Ovary (tissue), 9 donors: Measurements from ENCODE around the gene ILF2. TPM values are rescaled to one million over a fixed set of nuclear protein-coding genes. Genes with fewer than 3 reads are reported as not detected.
"Not testable (repeated sequence)": the region's sequence is repeated elsewhere in the genome, so short reads cannot be mapped to it uniquely, and the experiment has no call there.

Source experiments
- DNase-seq, 5 donors: peaks; one replicate each; pipeline ENCODE4 v3.0.0-alpha.2; 2019 to 2020
- H3K27ac ChIP-seq, 2 donors: fragments of 200-600 bp; one replicate each; pipeline versions ENCODE4 v1.5.1 to v1.8.0; 2019 to 2022
- H3K27me3 ChIP-seq: fragments of 200-600 bp; one replicate; pipeline ENCODE4 v1.8.0; 2022
- H3K36me3 ChIP-seq: fragments of 200-600 bp; sonication (generic); one replicate; pipeline ENCODE4 v1.5.1; 2019
- H3K4me1 ChIP-seq: one replicate; pipeline ENCODE4 v1.8.1; 2013; ENCODE audit warnings: mild to moderate bottlenecking, moderate library complexity; ENCODE audit not compliant: insufficient read depth
- H3K4me3 ChIP-seq: fragments of 200-600 bp; sonication (generic); one replicate; pipeline ENCODE4 v1.5.1; 2017
- H3K9me3 ChIP-seq, 2 donors: fragments of 200-600 bp in 1 of 2; sonication (generic) in 1 of 2; one replicate each; pipeline versions ENCODE4 v1.5.1 to v1.8.1; 2013 to 2019; ENCODE audit warnings: mild to moderate bottlenecking in 1 of 2, moderate library complexity in 1 of 2
- CTCF ChIP-seq, 3 donors: fragments of 450-650 bp in 2 of 3; fragments of 200-600 bp in 1 of 3; IDR thresholded peaks; one replicate each; pipeline versions ENCODE4 v1.5.1 to v1.8.0; 2016 to 2022; ENCODE audit warnings: antibody characterized with exemption in 3 of 3, mild to moderate bottlenecking in 1 of 3
- EP300 ChIP-seq: sonication (generic); formaldehyde crosslinking; IDR thresholded peaks from one replicate; pipeline ENCODE4 v1.6.1; 2017; ENCODE audit warnings: antibody characterized with exemption
- POLR2A ChIP-seq: fragments of 450-650 bp; IDR thresholded peaks from one replicate; pipeline ENCODE4 v1.6.1; 2017; ENCODE audit warnings: antibody characterized with exemption, mild to moderate bottlenecking, moderate library complexity
- WGBS, 3 donors: extraction: QIAGEN DNeasy Blood & Tissue Kit in 1 of 3; methylation state at CpG; one replicate each; pipeline versions ENCODE4 v1.1.5 to v1.1.7; 2013 to 2017; 5-methylcytosine and 5-hydroxymethylcytosine counted together
- intact Hi-C, 4 donors: fragments of 100-400 bp; cut with DNase I; formaldehyde crosslinking; loops; one replicate each; pipeline versions ENCODE4 v1.11.0 to v1.15.1; 2022 to 2023
- polyA plus RNA-seq, 2 donors: library from polyadenylated mRNA; stranded (reverse); fragments of 200-250 nt in 1 of 2; fragments of 350-450 nt in 1 of 2; fragmentation: Illumina TruSeq in 1 of 2; extraction: RNeasy Lipid Tissue Mini Kit (QIAGEN cat#74804) in 1 of 2; gene quantifications; one replicate each; pipeline ENCODE4 v1.2.3, GENCODE V29; 2013 to 2014
- total RNA-seq, 7 donors: library from RNA; depleted of rRNA in 2 of 7; stranded (reverse); fragments of >200 nt in 2 of 7; fragmentation: NEBNext Ultra II Directional in 3 of 7; extraction: Animal tissue kit (Norgen Biotek cat#: 25700) in 3 of 7; gene quantifications; one replicate each; pipeline versions ENCODE4 v1.1.0 to v1.2.4, GENCODE V29; 2016 to 2023
- donor health status: DM: no; HTN: no; CAD: no; lungs with moderate emphysema.
- donor health status: DM: no; HTN: no; CAD: no.
- donor health status: Bipolar disorder and iron deficiency.
- donor health status: DM: yes; HTN: yes; CAD: no.
- donor health status: DM: no; HTN: no; CAD: no.
- donor health status: DM: yes; HTN: yes; CAD: no.

ILF2 gene
- total and polyA plus RNA-seq, 9 donors, result 87.3 to 206 (median 122) TPM

- DNase-seq, result peak; percentile 80 to 86 (median 81)
- no peaks in the 10 kb centered on the region for H3K4me1 ChIP-seq
- intact Hi-C loops, result loop anchor here in 3 of 4 donors (2.0 to 10.0 kb wide), 6 partner anchors 69 to 309 kb away; partner anchors contain the start of genes DENND4B (in 2 of the 3) and RAB13 (in 2 of the 3)
- peak within 1 kb of the TSS; percentile 64 for H3K4me3 ChIP-seq
- peak within 1 kb of the TSS; percentile 65 to 78 for H3K27ac ChIP-seq
- no peaks in the 10 kb centered on the region for H3K36me3 ChIP-seq
- 0 to 1% (median 0%) methylated on average over 48 to 78 of the region's 78 CpGs for WGBS, 3 donors
- TF ChIP-seq POLR2A, result no peak
- TF ChIP-seq CTCF (IDR thresholded peaks at IDR 0.05), result no peak
- no peak for TF ChIP-seq EP300
- H3K9me3 ChIP-seq, result no peaks in the 10 kb centered on the region
- no peaks in the 10 kb centered on the region for H3K27me3 ChIP-seq
Observed at GRCh38 chr1:153678519-153679336, 7.9 kb upstream of the ILF2 start, which contains the start of gene NPR1. Gene NPR1, plus strand, starts transcription at chr1:153678688. Its CDS starts 421 bp downstream, at chr1:153679109.

- no peaks in the 10 kb centered on the region for H3K36me3 ChIP-seq
- intact Hi-C loops, result loop anchor here (2.0 to 10.0 kb wide), 7 partner anchors 69 to 309 kb away; partner anchors contain the start of genes DENND4B (in 2 of the 4), RAB13 (in 2 of the 4) and SLC27A3 (in 1 of the 4)
- 1% methylated on average over 29 of the region's 29 CpGs for WGBS, 3 donors
- H3K4me1 ChIP-seq, result no peaks in the 10 kb centered on the region
- peak overlapping the region; percentile 64 for H3K4me3 ChIP-seq
- peak; percentile 59 to 71 (median 67) for DNase-seq
- no peaks in the 10 kb centered on the region for H3K27me3 ChIP-seq
- peak overlapping the region; percentile 44 to 65 for H3K27ac ChIP-seq
- H3K9me3 ChIP-seq, result no peaks in the 10 kb centered on the region
- TF ChIP-seq POLR2A, result no peak
- peak; percentile 73 to 86 (median 83) for TF ChIP-seq CTCF (IDR thresholded peaks at IDR 0.05)
Observed at GRCh38 chr1:153677718-153678518, 7.1 kb upstream of the ILF2 start.

GRCh38 chr1:153673511-153673910 is 2.7 kb upstream of the ILF2 start:
- 95 to 97% (median 95%) methylated on average over 2 of the region's 2 CpGs for WGBS, 3 donors
- TF ChIP-seq EP300 (no peak), POLR2A (no peak), CTCF (IDR thresholded peaks at IDR 0.05) (no peak)
- Histone ChIP-seq H3K36me3 (no peaks in the 10 kb centered on the region), H3K9me3 (no peaks in the 10 kb centered on the region), H3K4me1 (peaks cover 3% of the 10 kb centered on the region), H3K4me3 (no peak overlapping the region), H3K27me3 (no peaks in the 10 kb centered on the region), H3K27ac (no peak overlapping the region)
- no peak for DNase-seq
- intact Hi-C loops, result loop anchor here in 3 of 4 donors (2.0 to 10.0 kb wide), 5 partner anchors 61 to 314 kb away; partner anchors contain the start of genes DENND4B (in 2 of the 3), RAB13 (in 2 of the 3) and S100A16 (in 1 of the 3)

- peak; percentile 38 to 70 (median 57) for DNase-seq
- not testable (repeated sequence) for H3K27me3 ChIP-seq, H3K36me3 ChIP-seq, H3K9me3 ChIP-seq, H3K4me1 ChIP-seq
- WGBS, 3 donors, result 3 to 5% (median 4%) methylated on average over 28 of the region's 28 CpGs
- intact Hi-C loops, result loop anchor here in 3 of 4 donors (2.0 to 10.0 kb wide), 5 partner anchors 59 to 316 kb away; partner anchors contain the start of genes DENND4B (in 2 of the 3), RAB13 (in 2 of the 3) and S100A16 (in 1 of the 3)
- Histone ChIP-seq H3K27ac (peak overlapping the region; percentile 15 to 78), H3K4me3 (peak overlapping the region; percentile 50)
Observed at GRCh38 chr1:153671628-153672353, 998 bp upstream of the ILF2 start.
